ENCODE data around the gene RAB35. TPM values are rescaled to one million over a fixed set of nuclear protein-coding genes. Genes with fewer than 3 reads are reported as not detected.

Gene RAB35
- total RNA-seq, 1 donor from 2014 or later = 23.6 TPM

DNA sequence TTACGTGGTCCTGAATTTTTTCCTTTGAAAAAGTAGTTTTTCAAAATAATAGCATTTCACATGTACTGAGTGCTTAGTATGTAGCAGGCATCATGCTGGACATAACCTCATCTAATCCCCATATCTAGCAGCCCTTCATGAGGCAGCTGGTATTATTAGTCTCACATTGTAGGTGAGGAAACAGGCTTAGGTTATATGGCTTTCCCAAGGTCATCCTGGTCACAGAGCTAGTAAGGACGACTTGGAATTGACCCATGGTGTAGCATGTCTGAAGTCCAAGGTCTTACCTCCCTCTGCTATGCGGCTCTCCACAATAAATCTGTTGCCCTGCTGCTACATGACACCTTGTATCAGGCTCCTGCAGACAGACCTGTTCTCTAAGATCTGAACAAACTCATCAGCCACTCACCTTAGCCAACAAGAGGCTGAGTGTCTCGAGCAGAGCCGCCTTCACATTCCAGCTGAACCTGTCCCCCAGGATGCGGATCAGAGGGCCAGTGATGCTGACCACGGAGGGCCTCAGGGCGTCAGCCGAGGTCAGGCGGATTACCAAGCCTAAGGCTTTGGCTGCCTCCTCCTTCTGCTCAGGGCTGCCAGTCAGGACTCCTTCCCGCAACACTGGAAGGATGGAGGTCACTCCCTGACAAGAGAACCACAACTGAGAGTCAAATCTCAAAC, 19.7 kb upstream of the RAB35 start:
- intact Hi-C loops (cut with DNase I) = no loop called here
- DNase-seq (no peak), ATAC-seq (ENCODE audit: poor library complexity) (no peak)

DNA sequence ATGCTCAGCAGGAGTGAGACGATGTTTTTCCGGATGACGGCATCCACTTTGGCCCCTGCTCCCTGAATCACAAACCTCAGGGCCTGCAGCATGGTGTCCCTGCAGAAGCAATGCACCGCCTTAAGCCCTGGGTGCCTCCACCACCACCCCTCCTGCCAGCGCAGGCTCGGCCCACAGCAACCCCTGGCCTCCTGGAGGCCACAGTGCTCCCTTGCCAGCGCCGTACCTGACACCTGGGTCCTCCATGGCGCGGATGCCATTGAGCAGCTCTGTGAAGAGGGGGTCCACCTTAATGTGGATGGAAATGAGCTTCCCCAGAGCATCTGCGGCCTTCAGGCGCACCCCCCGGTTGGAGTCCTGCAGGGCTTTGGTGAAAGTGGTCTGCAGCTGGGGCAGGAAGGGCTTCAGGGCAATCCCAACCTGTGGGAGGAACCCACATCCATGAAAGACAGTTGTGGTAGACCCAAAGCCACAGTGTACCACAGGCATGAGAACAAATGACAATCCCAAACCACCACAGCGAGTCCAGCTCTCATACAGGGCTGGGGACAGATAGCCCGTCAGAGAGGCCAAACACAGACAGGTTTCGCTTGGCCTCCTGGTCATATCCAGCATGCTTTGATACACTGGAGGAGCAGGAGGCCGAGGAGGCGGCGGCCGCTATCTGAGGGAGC, 17.9 kb upstream of the RAB35 start:
- peak; percentile 31 for DNase-seq
- ATAC-seq (ENCODE audit: poor library complexity) = no peak
- intact Hi-C loops (cut with DNase I) = no loop called here

DNA sequence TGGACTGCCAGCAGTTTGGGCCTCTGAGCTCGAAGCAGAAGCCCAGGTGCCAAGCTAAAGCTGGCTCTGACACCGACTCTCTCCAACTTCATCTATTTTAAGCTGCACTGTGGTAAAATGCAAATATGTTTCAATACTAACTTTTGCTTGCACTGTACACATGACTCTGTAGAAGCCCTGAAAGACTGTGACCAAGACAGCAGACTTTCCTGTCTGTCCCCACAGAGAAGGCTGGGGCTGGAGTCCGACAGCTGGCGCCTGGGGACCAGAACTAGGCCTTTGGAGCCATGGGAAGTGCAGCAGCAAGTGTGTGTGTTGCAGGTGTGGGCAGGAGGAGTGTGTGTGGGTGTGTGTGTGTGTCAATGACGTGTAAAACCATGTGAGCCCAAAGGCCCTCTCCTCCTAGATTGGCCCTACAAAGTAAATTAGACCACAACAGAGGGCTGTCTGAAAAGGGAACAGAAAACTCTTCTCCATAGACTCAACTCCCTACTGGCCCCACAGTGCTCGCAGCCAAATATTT, 16.4 kb upstream of the RAB35 start:
- intact Hi-C loops (cut with DNase I) = no loop called here
- ATAC-seq (ENCODE audit: poor library complexity) = peak; percentile 70
- no peak for DNase-seq

DNA sequence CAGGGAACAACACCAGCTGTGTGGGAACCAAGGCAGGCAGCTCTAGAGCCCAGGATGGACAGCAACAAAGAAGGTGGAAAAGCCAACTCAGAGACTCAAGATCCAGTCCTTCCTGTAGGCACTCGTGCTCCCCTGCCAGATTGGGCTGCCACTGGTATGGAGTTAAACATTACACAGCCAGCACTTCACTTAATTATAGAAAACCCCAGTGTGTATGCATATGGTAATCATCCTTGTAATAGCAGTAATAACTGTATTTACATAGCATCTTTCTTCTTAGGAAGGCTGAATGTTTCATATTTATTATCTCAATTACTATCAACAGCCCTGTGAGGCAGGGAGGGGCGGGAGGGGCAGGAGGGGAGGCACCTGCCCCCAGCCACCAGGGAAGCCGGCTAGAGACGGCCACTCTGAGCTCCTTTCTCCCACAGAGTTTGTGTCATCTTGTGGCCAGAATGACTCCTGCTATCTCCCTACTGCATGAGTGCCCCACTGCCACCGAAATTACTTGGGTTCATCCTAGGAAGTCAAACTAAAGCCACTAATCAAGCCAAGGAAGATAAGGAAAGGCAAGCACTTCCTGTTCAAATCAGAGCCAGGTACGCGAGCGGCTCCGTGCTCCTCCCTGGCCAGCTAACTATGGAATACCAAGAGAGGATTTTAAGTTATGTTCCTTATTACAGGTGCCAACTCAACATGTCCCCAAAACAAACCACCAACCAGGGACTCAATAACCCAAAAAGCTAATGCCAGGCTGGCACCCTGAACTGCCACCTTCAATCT, 15.7 kb upstream of the RAB35 start:
- DNase-seq (no peak), ATAC-seq (ENCODE audit: poor library complexity) (no peak)
- intact Hi-C loops (cut with DNase I) = no loop called here

DNA sequence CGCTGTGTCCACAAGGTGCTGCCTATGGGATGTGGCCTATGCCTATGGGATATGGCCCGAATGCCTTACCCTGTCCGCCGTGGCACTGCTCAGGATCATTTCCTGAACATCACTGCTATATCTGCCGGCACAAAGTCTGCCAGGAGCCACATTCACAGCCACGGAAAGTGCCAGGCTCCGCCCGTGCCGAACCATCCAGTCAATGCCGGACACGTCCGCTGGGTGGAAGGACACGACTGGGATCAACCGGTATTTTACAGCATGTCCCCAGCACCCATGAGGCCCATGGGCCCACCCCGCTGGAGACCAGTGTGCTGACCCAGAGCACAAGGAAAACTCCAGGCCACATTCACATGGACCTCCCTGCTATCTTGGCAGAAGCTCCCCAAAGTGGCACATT, 14.6 kb upstream of the RAB35 start:
- ATAC-seq (ENCODE audit: poor library complexity) (no peak), DNase-seq (no peak)
- intact Hi-C loops (cut with DNase I) = no loop called here

DNA sequence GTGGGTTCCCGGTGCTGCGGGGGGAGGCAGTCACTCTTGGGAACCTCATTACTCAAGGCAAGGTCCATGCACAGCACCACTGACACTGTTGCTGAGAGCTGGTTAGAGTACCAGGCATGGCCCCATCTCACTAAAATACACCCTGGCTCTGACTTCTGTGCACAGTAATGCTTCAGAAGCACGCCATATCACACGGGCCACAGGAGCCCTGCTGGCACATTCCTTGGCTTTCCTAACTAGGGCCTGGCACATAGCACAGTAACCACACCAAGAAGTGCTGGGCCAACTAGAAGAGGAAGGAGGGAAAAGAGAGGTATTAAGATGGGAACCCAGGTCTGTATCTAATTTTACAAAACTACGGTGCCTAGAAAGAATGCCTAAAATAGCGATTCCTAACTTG, 13.5 kb upstream of the RAB35 start:
- DNase-seq = no peak
- intact Hi-C loops (cut with DNase I) = no loop called here
- ATAC-seq (ENCODE audit: poor library complexity) = peak; percentile 73

DNA sequence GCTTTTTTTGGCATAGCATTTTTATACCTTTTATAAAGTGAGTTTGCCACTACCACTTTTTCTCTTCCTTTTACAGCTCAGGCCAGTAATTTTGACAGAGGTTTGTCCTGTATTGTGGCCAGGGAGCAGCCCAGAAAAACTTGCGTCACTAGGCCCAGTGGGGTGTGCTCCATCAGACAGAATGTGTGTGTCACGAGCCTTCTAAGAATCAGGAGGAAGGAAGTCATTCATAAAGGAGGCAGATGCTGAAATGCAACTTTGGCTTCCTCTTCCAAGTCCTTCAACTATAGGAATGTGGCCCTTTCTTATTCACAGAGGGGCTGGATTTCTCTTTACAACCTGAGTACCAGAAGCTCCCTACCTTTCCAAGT, 10.1 kb upstream of the RAB35 start:
- peak; percentile 40 for ATAC-seq (ENCODE audit: poor library complexity)

DNA sequence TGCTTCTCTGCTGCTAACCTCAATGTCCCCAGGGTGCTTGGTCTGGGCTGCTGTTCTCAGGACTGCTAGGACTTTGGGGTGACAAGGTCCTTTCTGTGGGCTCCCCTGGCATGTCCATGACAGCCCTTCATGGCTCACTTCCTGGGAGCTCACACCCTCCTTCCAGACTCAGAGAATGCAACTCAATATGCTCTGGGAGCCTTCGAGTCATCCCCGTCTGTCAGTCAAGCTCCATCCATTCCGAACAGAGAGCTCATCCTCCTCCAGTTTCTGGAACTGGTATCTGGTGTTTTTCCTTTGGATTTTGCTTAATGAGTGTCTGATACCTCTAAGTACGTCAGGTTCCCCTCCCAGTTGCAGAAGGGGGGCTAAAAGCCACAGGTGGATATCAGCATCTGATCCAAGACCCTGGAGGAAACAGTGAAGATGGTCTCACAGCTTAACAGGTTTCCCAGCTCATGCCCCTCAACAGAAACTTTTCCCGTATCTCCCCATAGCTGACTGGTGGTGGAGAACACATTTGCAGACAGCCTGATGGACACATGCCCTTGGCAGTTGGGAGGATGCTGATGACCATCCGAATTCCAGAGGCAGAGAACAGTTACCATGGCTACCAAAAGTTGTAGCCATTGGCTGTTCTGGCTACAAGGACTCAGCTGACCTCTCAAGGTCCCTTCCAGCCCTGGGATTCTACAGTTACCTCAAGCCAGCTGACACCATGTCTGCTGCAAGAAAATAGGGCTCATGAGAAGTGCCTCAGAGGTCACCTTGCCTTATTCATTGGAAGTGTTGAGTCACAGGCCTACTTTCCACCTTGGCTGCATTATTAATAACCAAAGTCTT, 9.5 kb upstream of the RAB35 start:
- DNase-seq (no peak), ATAC-seq (ENCODE audit: poor library complexity) (no peak)
- intact Hi-C loops (cut with DNase I) = no loop called here

More for the DNA sequence above, 10.1 kb upstream of the RAB35 start:
- DNase-seq = no peak
- intact Hi-C loops (cut with DNase I) = no loop called here

DNA sequence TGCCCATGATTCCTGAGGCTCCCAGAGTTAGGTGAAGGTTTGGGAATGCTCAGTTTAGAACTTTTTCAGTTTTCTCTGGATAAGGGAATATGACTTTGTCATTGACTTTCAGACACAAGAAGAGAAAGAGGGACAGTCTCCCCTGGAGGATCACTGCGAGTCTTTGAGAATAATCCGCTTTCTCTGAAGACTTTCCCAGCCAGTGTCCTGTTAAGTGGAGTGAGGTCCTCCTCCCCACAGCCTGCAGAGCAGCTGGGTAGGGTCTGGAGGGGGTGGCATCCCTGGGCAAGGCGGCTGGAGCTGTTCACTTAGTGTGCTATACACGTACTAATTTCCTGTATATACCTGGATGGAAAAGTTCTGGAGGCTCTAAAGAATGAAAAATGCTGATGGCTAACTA, 8.5 kb upstream of the RAB35 start:
- intact Hi-C loops (cut with DNase I) = no loop called here
- no peak for DNase-seq

DNA sequence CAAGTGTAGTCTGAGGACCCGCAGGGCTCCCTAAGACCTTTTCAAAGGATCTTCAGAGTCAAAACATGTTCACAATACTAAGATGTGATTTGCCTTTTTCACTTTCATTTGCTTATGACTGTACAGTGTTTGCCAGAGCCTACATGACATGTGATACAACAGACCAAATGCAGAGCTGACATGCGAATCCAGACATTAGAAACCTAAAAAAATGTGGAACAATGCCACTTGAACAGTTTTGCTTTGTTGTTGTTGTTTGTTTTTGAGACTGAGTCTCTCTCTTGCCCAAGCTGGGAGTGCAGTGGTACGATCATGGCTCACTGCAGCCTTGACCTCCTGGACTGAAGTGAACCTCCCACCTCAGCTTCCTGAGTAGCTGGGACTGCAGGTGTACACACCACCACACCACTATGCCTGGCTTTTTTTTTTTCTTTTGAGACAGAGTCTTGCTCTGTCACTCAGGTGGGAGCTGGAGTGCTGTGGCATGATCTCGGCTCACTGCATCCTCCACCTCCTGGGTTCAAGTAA, 5.3 kb upstream of the RAB35 start:
- DNase-seq (no peak), ATAC-seq (ENCODE audit: poor library complexity) (no peak)
- intact Hi-C loops (cut with DNase I) = no loop called here

More for the DNA sequence above, 8.5 kb upstream of the RAB35 start:
- no peak for ATAC-seq (ENCODE audit: poor library complexity)

DNA sequence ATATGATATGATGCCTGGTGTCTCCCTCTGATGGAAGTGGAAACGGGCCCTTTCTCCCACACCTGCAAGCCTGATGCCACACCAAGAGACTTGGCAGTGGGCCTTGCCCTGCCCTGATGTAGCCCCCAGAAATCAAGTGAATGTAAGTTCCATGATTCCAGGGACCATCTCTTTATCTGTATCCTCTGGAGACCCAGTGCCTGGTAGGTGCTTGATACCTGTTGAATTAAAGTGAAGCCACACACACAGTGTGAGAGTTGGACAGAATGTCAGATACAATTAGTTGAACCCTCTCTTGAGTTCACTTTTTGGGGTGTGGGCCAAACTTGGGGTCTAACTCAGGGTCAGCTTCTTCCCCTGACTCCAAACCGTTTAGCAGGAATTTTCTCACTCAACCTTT, 4.8 kb upstream of the RAB35 start:
- no peak for ATAC-seq (ENCODE audit: poor library complexity)
- DNase-seq = no peak
- intact Hi-C loops (cut with DNase I) = no loop called here

DNA sequence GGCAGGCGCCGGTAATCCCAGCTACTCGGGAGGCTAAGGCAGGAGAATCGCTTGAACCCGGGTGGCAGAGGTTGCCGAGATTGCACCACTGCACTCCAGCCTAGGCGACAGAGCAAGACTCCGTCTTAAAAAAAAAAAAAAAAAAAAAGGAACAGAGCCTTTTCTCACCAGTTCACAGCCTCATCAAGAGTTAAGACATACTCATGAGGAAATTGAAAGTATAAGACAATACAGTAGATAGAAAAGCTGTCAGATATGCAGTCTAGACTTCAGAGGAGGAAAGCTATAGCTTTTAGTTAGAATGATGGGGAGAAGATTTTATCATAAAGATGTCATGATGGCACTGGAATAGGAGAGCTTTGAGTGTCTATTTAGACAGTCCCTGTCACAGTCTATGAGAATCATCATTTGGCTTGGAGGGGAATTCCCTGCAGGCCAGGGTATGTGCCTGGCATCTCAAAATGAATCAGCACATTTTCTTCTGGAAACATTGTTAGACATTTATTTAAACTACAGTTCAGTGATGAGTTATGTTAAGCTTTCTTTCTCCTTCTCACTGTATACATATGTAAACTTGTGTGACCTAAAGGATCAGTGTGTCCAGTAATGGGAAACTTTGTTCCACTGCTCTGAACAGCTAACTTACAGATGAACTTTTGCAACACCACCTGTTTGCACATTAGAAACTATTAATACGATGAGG, 2.9 kb upstream of the RAB35 start:
- ATAC-seq (ENCODE audit: poor library complexity) (no peak), DNase-seq (no peak)
- intact Hi-C loops (cut with DNase I) = no loop called here

DNA sequence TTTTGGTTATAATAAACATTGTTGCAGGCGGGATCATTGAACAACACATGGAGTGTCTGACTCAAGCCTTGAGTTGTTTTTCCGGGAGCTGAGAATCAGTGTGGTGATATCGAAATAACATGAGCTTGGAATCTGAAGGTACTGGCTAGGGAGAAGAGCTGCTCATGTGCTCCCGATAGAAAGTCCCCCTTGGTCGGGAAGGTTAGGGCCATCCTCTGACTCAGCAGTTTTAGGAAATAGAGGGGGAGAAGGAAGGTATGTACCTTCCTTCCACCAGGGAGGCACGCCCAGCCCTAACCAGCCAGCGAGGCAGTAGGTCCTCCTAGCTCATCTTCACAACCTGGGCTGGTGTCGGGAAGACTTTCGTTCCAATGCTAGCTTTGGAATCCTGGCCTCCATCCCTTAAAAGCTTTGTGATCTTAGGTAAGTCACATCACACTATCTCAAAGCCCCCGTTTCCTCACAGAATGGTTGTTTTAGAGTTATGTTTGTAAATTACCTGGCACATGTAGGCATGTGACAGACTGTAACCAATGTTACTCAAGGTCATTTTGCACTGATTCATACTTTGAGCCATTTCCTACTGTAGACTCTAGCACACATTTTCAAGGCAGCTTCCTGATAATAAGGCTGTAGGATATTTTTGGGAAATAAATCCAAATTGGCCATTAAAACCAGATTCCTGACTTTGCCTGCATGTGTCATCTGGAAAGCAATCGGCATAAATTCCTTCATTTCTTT, 1.9 kb upstream of the RAB35 start:
- intact Hi-C loops (cut with DNase I) = no loop called here
- ATAC-seq (ENCODE audit: poor library complexity) = no peak
- DNase-seq = no peak

DNA sequence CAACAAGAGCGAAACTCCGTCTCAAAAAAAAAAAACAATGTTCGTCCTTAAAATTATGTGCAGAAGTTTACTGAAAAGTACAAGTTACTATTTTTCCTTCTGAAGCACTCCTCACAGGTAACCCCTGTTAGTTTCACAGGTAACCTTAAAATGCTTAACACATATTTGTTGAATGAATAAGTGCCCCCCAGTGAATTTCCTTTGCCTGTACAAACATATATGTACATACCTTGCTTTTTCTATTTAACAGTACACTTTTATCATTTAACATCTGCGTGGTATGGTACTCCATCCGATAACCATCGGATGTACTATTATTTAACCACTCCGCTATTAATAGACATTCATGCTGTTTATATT, 1.4 kb upstream of the RAB35 start:
- no peak for ATAC-seq (ENCODE audit: poor library complexity)
- DNase-seq = no peak
- intact Hi-C loops (cut with DNase I) = no loop called here

DNA sequence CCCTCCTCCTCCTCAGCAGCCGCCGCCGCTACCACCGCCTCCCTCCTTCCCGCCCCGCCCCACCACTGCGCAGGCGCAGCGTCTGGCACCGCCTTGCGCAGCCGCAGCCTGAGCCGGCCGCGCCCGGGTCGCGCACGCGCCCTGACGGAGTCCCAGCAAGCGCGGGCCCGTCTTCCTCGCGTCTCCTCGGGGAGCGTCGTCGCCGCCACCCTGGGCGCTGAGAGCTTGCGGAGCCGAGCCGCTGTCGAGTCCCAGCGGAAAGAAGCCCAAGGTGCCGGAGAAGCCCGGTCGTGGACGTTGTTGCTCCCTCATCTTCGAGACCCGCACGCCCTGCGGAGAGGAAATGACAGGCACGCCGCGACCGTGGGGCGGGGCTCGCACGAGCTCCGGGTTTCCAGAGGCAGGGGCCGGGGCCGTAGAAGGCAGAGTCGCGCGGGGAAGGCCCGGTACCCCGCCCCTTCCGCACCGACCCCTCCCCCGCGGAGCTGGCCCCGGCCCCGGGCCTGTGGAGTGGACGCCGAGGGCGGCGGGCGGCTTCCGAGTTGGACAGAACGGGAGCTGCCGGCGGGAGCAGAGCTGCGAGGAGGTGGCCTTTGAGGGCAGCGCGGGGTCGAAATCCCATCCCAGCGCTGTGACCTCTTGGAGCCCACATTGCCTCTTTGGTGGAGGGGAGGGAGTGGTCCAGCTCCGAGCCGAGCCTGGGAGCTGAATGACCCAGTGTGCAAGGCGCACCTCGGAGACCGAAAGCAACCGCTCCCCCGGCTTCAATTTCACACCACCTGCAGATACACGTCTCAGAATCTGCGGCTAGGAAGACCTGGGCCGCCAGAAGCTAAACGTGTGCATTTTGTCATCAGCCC, 469 bp upstream of the RAB35 start:
- intact Hi-C loops (cut with DNase I) = no loop called here
- DNase-seq (peak; percentile 96), ATAC-seq (ENCODE audit: poor library complexity) (peak; percentile 97)

DNA sequence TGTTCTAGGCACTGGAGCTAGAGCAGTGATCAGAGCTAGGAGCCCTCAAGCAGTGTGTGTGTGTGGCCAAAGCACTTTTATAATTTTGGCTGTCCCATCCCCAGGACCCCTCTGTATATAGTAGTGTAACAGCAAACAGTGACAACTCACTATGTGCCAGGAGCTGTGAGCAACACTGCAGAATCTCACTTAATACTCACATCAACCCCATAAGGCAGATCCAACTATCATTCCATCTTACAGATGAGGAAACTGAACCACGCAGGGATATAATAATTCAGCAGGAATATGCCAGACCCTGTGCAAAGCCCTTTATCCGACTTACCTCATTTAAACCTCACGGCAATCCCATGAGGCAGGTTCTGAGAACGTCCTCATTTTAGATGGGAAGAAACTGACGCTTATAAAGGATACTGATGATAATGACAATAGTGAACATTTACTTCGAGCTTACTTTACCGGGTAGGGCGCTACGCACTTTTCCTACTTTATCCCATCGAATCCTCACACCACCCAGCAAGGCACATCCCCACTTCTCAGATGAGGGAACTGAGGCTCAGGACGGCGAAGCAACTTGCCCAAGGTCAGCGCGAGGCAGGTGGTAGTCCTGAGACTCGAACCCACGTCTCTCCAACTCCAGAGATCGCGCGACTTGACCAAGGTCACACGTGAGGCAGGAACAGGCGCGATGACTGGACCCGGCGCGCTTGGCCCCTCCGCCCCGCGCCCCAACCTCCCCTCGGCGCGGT, 687 bp downstream of the RAB35 start:
- intact Hi-C loops (cut with DNase I) = no loop called here
- DNase-seq = no peak

More for the DNA sequence above, 687 bp downstream of the RAB35 start:
- ATAC-seq (ENCODE audit: poor library complexity) = no peak

Measured in Right ventricle myocardium superior (tissue), 1 donor.